Coronary artery (tissue), 2 donors: ENCODE measurements around the gene NCS1.

Source experiments
- DNase-seq: peaks from one replicate; pipeline ENCODE4 v3.0.0-alpha.2; 2017; ENCODE audit warnings: low spot score
- H3K27ac ChIP-seq, 2 donors: fragments of 200-600 bp; sonication (generic); one replicate each; pipeline ENCODE4 v1.5.1; 2016 to 2019
- H3K4me3 ChIP-seq: fragments of 200-600 bp; sonication (generic); 2 replicates; pipeline ENCODE4 v1.5.1; 2016; ENCODE audit warnings: mild to moderate bottlenecking, moderate library complexity
- CTCF ChIP-seq: fragments of 200-600 bp; sonication (generic); IDR thresholded peaks from one replicate; pipeline ENCODE4 v1.5.1; 2019; ENCODE audit warnings: antibody characterized with exemption

NCS1 gene

GRCh38 chr9:130284249-130284625, 112.0 kb downstream of the NCS1 start:
- no peak for DNase-seq
- no peak for TF ChIP-seq CTCF
- Histone ChIP-seq H3K27ac (no peak overlapping the region), H3K4me3 (no peak overlapping the region)

DNA sequence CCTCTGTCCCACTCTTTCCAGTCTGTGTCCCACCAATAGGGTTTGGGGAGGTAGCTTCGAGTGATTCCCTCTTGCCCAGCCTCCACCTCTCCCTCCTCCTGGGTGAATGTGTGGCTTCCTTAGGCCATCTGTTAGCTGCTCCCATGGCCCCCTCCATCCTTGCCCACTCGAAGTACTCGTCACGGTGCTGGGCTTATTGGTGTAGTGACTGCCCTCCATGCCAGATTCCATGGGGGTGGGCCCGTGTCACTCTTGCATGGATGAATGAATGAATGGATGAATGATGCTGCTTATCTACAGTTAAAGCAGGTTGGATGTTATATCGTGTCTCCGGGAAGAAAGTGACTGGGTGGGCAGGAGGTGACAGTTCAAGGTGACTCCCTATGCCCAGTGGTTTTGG, 112.5 kb downstream of the NCS1 start:
- H3K27ac ChIP-seq, result no peak overlapping the region
- H3K4me3 ChIP-seq, result no peak overlapping the region
- no peak for TF ChIP-seq CTCF
- no peak for DNase-seq

DNA sequence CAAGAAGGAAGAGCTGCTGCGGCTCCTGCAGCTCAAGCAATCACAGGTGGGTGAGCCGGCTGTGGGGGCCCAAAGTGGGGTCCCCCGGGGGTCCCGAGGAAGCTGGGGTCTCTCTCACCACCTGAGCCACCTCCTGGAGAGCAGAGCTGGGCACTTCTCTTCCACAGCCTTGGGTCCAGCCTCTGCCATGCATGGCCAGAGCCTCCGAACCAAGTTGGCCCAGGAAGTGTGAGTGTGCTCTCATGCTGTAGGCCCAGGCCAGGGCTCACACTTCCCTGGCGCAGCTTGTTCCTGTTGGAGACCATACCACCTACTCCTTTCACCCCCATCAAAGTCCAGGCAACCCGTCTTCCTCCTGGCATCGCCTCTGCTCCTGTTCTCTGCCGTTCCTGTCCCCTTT, 113.1 kb downstream of the NCS1 start:
- no peak overlapping the region for H3K27ac ChIP-seq
- no peak for TF ChIP-seq CTCF
- no peak for DNase-seq
- no peak overlapping the region for H3K4me3 ChIP-seq

DNA sequence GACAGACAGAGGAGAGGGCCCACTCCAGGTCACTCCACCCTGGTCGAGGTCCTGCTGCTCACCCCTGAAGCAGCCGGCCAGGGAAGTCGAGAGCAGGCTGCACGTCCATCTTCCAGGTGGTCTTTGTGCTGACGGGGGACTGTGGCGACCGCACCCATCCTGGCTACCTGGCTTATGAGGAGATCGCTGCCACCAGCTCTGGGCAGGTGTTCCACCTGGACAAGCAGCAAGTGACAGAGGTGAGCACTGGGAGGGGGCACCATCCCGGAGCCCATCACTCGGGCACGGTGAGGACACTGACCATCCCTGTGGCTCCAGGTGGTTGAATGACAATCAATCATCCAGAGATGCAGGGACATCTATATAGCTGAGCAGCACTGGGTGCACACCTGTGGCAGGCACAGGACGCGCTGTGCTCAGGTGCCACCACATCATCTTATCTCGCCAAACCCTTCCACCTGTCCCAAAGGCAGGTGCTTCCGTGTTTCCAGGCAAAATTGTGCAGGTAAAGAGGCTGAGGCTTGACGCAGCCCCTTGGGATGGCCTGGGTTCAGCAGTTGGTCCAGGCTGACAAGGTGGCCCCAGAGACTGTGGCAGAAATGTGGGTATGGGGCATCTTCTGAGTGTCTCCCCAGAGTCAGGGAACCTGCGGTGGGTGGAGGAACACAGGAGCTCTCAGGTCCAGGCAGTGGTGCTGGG, 114.0 kb downstream of the NCS1 start:
- TF ChIP-seq CTCF, result no peak
- no peak for DNase-seq
- H3K4me3 ChIP-seq, result no peak overlapping the region
- H3K27ac ChIP-seq, result no peak overlapping the region
